ENCODE data around the gene SSTR3. TPM values are rescaled to one million over a fixed set of nuclear protein-coding genes. Genes with fewer than 3 reads are reported as not detected.

The SSTR3 gene
- total and polyA plus RNA-seq, 8 donors, result 0.04 to 0.26 (median 0.09) TPM; not detected in 2

- Histone ChIP-seq H3K4me1 (peaks cover 21 to 42% of the 10 kb centered on the region in 2 donors), H3K36me3 (no peaks in the 10 kb centered on the region), H3K9me3 (no peaks in the 10 kb centered on the region), H3K4me3 (no peak overlapping the region), H3K27ac (peak overlapping the region; percentile 81 to 83), H3K27me3 (no peaks in the 10 kb centered on the region)
- no peak for ATAC-seq
- TF ChIP-seq CTCF (IDR thresholded peaks at IDR 0.05), result no peak
- DNase-seq, result no peak
- intact Hi-C loops (cut with DNase I), result no loop called here
Measured at GRCh38 chr22:37188901-37189466, 23.3 kb downstream of the SSTR3 start.

- ATAC-seq, result peak; percentile 80
- intact Hi-C loops (cut with DNase I), result no loop called here
- peaks cover 21 to 42% of the 10 kb centered on the region in 2 donors for H3K4me1 ChIP-seq
- H3K36me3 ChIP-seq, result no peaks in the 10 kb centered on the region
- peak within 1 kb of the TSS; percentile 27 to 35 for H3K4me3 ChIP-seq
- DNase-seq, result peak in 3 of 4 donors; percentile 59 to 82 (median 75)
- TF ChIP-seq CTCF (IDR thresholded peaks at IDR 0.05), result no peak
- H3K9me3 ChIP-seq, result no peaks in the 10 kb centered on the region
- no peaks in the 10 kb centered on the region for H3K27me3 ChIP-seq
- H3K27ac ChIP-seq, result peak within 1 kb of the TSS; percentile 81 to 83
Measured at GRCh38 chr22:37187891-37188761, 24.2 kb downstream of the SSTR3 start, which contains the start of gene C1QTNF6. Gene C1QTNF6 (minus strand): TSS chr22:37188247. CDS start chr22:37188213, 34 bp downstream.

DNA sequence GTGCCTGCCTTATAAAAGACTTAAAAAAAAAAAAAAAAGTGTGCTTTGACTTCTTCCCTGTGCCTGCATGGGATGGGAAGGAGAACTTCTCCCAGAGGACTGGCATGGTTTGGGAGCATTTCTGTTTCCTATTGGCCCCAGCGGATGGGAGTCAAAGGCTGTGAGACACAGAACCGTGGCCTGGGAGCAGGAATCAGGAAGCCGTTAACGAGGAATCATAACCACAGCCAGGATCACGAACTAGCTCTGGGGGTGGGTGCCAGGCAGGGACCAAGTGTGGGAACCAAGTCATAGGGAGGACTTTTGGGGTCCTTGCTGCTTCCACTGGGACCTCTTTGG lies 24.8 kb downstream of the SSTR3 start:
- no peaks in the 10 kb centered on the region for H3K36me3 ChIP-seq
- DNase-seq (no peak), ATAC-seq (peak; percentile 46)
- TF ChIP-seq CTCF (IDR thresholded peaks at IDR 0.05), result no peak
- intact Hi-C loops (cut with DNase I), result no loop called here
- H3K27me3 ChIP-seq, result no peaks in the 10 kb centered on the region
- peak overlapping the region; percentile 27 to 35 for H3K4me3 ChIP-seq
- peak overlapping the region; percentile 81 to 83 for H3K27ac ChIP-seq
- no peaks in the 10 kb centered on the region for H3K9me3 ChIP-seq
- peaks cover 21 to 42% of the 10 kb centered on the region in 2 donors for H3K4me1 ChIP-seq

GRCh38 chr22:37186997-37187522 lies 25.2 kb downstream of the SSTR3 start:
- peaks cover 21 to 42% of the 10 kb centered on the region in 2 donors for H3K4me1 ChIP-seq
- ATAC-seq, result no peak

More at GRCh38 chr22:37186997-37187522, 25.2 kb downstream of the SSTR3 start:
- peak overlapping the region; percentile 81 to 83 for H3K27ac ChIP-seq
- peak in 1 of 4 donors; percentile 15 for DNase-seq
- H3K27me3 ChIP-seq, result no peaks in the 10 kb centered on the region
- intact Hi-C loops (cut with DNase I), result no loop called here
- H3K4me3 ChIP-seq, result peak overlapping the region; percentile 27 to 35
- no peaks in the 10 kb centered on the region for H3K36me3 ChIP-seq
- H3K9me3 ChIP-seq, result no peaks in the 10 kb centered on the region
- TF ChIP-seq CTCF (IDR thresholded peaks at IDR 0.05), result no peak
